Measurements from ENCODE around the gene AKAP13.

DNA sequence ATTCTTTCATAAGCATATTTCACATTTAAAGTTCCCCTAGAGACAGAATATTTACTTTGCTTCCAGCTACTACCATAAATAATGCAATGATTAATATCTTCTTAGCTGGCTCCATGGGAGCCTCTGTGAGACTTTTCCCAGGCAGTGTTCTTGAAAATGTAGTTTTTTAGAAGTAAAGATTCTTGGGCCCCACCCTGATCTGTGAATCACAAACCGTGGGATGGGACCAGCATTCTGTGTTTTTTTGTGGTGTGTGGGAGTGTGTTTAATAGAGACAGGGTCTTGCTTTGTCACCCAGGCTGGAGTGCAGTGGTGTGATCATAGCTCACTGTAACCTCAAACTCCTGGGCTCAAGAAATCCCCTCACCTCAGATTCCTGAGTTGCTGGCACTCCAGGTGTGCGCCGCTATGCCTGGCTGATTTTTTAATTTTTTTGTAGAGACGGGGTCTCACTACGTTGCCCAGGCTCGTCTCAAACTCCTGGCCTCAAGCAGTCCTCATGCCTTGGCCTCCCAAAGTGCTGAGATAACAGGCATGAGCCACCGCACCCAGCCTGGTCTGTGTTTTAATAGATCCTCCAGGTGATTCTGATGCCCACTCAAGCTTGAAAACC is 331.3 kb downstream of the AKAP13 start:
- TF ChIP-seq, protein P1, sequence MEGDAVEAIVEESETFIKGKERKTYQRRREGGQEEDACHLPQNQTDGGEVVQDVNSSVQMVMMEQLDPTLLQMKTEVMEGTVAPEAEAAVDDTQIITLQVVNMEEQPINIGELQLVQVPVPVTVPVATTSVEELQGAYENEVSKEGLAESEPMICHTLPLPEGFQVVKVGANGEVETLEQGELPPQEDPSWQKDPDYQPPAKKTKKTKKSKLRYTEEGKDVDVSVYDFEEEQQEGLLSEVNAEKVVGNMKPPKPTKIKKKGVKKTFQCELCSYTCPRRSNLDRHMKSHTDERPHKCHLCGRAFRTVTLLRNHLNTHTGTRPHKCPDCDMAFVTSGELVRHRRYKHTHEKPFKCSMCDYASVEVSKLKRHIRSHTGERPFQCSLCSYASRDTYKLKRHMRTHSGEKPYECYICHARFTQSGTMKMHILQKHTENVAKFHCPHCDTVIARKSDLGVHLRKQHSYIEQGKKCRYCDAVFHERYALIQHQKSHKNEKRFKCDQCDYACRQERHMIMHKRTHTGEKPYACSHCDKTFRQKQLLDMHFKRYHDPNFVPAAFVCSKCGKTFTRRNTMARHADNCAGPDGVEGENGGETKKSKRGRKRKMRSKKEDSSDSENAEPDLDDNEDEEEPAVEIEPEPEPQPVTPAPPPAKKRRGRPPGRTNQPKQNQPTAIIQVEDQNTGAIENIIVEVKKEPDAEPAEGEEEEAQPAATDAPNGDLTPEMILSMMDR (IDR thresholded peaks at IDR 0.05), result no peak
- no peak for TF ChIP-seq POLR2A (IDR thresholded peaks at IDR 0.05)

Measured in uterus (tissue), 2 donors.